ENCODE results near the gene TCAP. TPM values are rescaled to one million over a fixed set of nuclear protein-coding genes. Genes with fewer than 3 reads are reported as not detected.

TCAP gene
- total RNA-seq, 1 donor from 2014 or later: 0.19 TPM

GRCh38 chr17:39617446-39618245 lies 47.5 kb upstream of the TCAP start:
- no peaks in the 10 kb centered on the region for H3K79me2 ChIP-seq (ENCODE audit: low read depth)
- H3K4me2 ChIP-seq: peak overlapping the region; percentile 96
- no peaks in the 10 kb centered on the region for H3K9me3 ChIP-seq (ENCODE audit: low read depth)
- peaks cover 5% of the 10 kb centered on the region for H3K4me1 ChIP-seq
- Mint-ChIP-seq H3K9me3 (no peaks in the 10 kb centered on the region), H3K27ac (no peak overlapping the region), H3K27me3 (ENCODE audit: insufficient read depth, low read depth) (peaks cover 60% of the 10 kb centered on the region), H3K4me3 (peak overlapping the region; percentile 87), H3K36me3 (no peaks in the 10 kb centered on the region), H3K4me1 (peaks cover 13% of the 10 kb centered on the region)
- H3K27me3 ChIP-seq: peaks cover 92% of the 10 kb centered on the region
- H3K27ac ChIP-seq: no peak overlapping the region
- no peaks in the 10 kb centered on the region for H3K36me3 ChIP-seq
- H3F3A ChIP-seq (ENCODE audit: low read depth): peaks cover 14% of the 10 kb centered on the region
- H2AFZ ChIP-seq (replicated peaks): no peak overlapping the region
- TF ChIP-seq EZH2 (IDR thresholded peaks at IDR 0.05) (peak; percentile 42), CTCF (IDR thresholded peaks at IDR 0.05) (no peak), EZH2phosphoT487 (IDR thresholded peaks at IDR 0.05) (peak; percentile 46)
- peaks cover 10% of the 10 kb centered on the region for H4K20me1 ChIP-seq (ENCODE audit: low read depth)
- no peak overlapping the region for H3K9ac ChIP-seq
- peak; percentile 69 for DNase-seq (ENCODE audit: low spot score)
- H3K4me3 ChIP-seq: peak overlapping the region; percentile 64

- peaks cover 13% of the 10 kb centered on the region for H3K4me1 Mint-ChIP-seq
- no peaks in the 10 kb centered on the region for H3K36me3 Mint-ChIP-seq
- Histone ChIP-seq H2AFZ (replicated peaks) (no peak overlapping the region), H3K4me2 (peak overlapping the region; percentile 96), H3K4me3 (peak overlapping the region; percentile 64), H3F3A (ENCODE audit: low read depth) (peaks cover 14% of the 10 kb centered on the region), H3K9me3 (ENCODE audit: low read depth) (no peaks in the 10 kb centered on the region), H3K79me2 (ENCODE audit: low read depth) (no peaks in the 10 kb centered on the region), H3K36me3 (no peaks in the 10 kb centered on the region), H3K27me3 (peaks cover 91% of the 10 kb centered on the region), H3K4me1 (peaks cover 5% of the 10 kb centered on the region), H3K27ac (no peak overlapping the region), H3K9ac (no peak overlapping the region), H4K20me1 (ENCODE audit: low read depth) (peaks cover 10% of the 10 kb centered on the region)
- H3K27me3 Mint-ChIP-seq (ENCODE audit: insufficient read depth, low read depth): peaks cover 58% of the 10 kb centered on the region
- DNase-seq (ENCODE audit: low spot score): no peak
- H3K27ac Mint-ChIP-seq: no peak overlapping the region
- TF ChIP-seq EZH2 (IDR thresholded peaks at IDR 0.05) (peak; percentile 82), CTCF (IDR thresholded peaks at IDR 0.05) (no peak), EZH2phosphoT487 (IDR thresholded peaks at IDR 0.05) (peak; percentile 79)
- no peaks in the 10 kb centered on the region for H3K9me3 Mint-ChIP-seq
- peak overlapping the region; percentile 87 for H3K4me3 Mint-ChIP-seq
These were observed 46.8 kb upstream of the TCAP start for GRCh38 chr17:39618246-39618913.

- Histone ChIP-seq H3F3A (ENCODE audit: low read depth) (peaks cover 14% of the 10 kb centered on the region), H3K9ac (no peak overlapping the region), H3K4me2 (peak overlapping the region; percentile 96), H3K36me3 (no peaks in the 10 kb centered on the region), H2AFZ (replicated peaks) (no peak overlapping the region), H3K27ac (no peak overlapping the region), H3K4me1 (peaks cover 5% of the 10 kb centered on the region), H3K79me2 (ENCODE audit: low read depth) (no peaks in the 10 kb centered on the region), H4K20me1 (ENCODE audit: low read depth) (peaks cover 10% of the 10 kb centered on the region), H3K4me3 (peak overlapping the region; percentile 64), H3K9me3 (ENCODE audit: low read depth) (no peaks in the 10 kb centered on the region), H3K27me3 (peaks cover 90% of the 10 kb centered on the region)
- no peaks in the 10 kb centered on the region for H3K9me3 Mint-ChIP-seq
- no peak for TF ChIP-seq EZH2phosphoT487 (IDR thresholded peaks at IDR 0.05)
- peak; percentile 1 for TF ChIP-seq EZH2 (IDR thresholded peaks at IDR 0.05)
- TF ChIP-seq CTCF (IDR thresholded peaks at IDR 0.05): no peak
- H3K4me1 Mint-ChIP-seq: peaks cover 13% of the 10 kb centered on the region
- H3K4me3 Mint-ChIP-seq: peak overlapping the region; percentile 87
- H3K27ac Mint-ChIP-seq: no peak overlapping the region
- no peaks in the 10 kb centered on the region for H3K36me3 Mint-ChIP-seq
- peaks cover 62% of the 10 kb centered on the region for H3K27me3 Mint-ChIP-seq (ENCODE audit: insufficient read depth, low read depth)
- DNase-seq (ENCODE audit: low spot score): no peak
These were observed 46.0 kb upstream of the TCAP start for GRCh38 chr17:39618956-39619785.

Measured in neural progenitor cell (in vitro differentiated cells).